Rectal smooth muscle tissue (tissue), 1 donor: Measurements from ENCODE around the gene ARL4C.

Experiments used
- H3K27ac ChIP-seq: one replicate; pipeline ENCODE4 v1.7.0; 2013; ENCODE audit warnings: low read depth, low read length, inconsistent platforms
- H3K27me3 ChIP-seq: one replicate; pipeline ENCODE4 v1.7.0; 2013; ENCODE audit warnings: low read length; ENCODE audit not compliant: control insufficient read depth, insufficient read depth
- H3K36me3 ChIP-seq: one replicate; pipeline ENCODE4 v1.7.0; 2013; ENCODE audit warnings: low read length; ENCODE audit not compliant: control insufficient read depth, insufficient read depth
- H3K4me1 ChIP-seq: one replicate; pipeline ENCODE4 v1.7.0; 2013; ENCODE audit warnings: low read length; ENCODE audit not compliant: control insufficient read depth, insufficient read depth
- H3K4me3 ChIP-seq: one replicate; pipeline ENCODE4 v1.7.0; 2013; ENCODE audit warnings: low read length
- H3K9ac ChIP-seq: one replicate; pipeline ENCODE4 v1.7.0; 2013; ENCODE audit warnings: low read length

Gene ARL4C, protein sequence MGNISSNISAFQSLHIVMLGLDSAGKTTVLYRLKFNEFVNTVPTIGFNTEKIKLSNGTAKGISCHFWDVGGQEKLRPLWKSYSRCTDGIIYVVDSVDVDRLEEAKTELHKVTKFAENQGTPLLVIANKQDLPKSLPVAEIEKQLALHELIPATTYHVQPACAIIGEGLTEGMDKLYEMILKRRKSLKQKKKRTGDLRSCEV

DNA sequence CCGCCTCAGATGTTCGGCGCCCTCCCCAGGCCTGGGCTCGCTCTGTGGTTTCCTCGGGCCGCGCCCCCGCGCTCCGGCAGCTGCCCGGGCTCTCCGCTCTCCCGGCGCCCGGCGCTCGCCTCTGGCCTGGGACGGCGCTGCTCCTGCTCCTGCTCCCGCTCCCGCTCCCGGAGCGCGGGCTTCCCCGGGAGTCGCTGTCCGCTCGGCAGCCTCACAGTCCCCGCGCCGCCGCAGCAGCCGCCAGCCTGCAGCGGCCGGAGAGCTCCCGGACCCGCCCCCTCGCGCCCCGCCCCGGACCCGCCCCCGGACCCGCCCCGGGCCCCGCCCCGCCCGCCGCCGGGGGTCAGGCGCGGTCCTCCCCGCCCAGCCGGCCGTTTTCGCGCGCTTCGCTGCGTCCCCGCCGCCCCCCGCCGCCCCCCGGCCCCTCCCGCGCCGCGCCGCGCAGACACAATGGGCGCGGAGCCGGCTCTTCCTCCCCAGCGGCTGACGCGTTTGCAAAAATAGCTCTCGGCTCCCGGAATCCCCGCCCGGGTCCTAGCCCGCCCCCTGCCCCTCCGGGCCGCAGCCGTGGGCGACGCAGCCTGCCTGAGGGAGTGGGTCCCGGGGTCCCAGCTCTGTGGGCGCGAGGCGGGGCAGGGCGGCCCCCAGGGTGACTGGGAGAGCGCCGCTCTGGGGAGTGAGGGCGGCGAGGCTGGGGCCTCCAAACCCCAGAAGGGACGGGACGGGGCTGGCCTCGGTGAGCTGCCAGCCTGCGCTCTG, at the start of gene ARL4C:
ARL4C (minus strand) TSS at position 247 of the 759 bp plus-strand sequence. CDS start 495 bp downstream, outside the sequence.
- Histone ChIP-seq H3K27ac (peak within 1 kb of the TSS; percentile 31), H3K27me3 (peaks cover 4% of the 10 kb centered on the region), H3K36me3 (no peaks in the 10 kb centered on the region), H3K9ac (peak within 1 kb of the TSS; percentile 66), H3K4me1 (peaks cover 5% of the 10 kb centered on the region), H3K4me3 (peak within 1 kb of the TSS; percentile 87)

GRCh38 chr2:234544659-234545611, 48.1 kb upstream of the ARL4C start:
- Histone ChIP-seq H3K4me3 (no peak overlapping the region), H3K9ac (no peak overlapping the region), H3K27ac (no peak overlapping the region)

GRCh38 chr2:234542742-234543141, 45.9 kb upstream of the ARL4C start:
- Histone ChIP-seq H3K4me3 (no peak overlapping the region), H3K27me3 (no peaks in the 10 kb centered on the region), H3K9ac (no peak overlapping the region), H3K36me3 (no peaks in the 10 kb centered on the region), H3K4me1 (no peaks in the 10 kb centered on the region), H3K27ac (no peak overlapping the region)

More at GRCh38 chr2:234544659-234545611, 48.1 kb upstream of the ARL4C start:
- Histone ChIP-seq H3K4me1 (no peaks in the 10 kb centered on the region), H3K27me3 (no peaks in the 10 kb centered on the region), H3K36me3 (no peaks in the 10 kb centered on the region)

GRCh38 chr2:234537929-234538328, 41.0 kb upstream of the ARL4C start:
- Histone ChIP-seq H3K27me3 (no peaks in the 10 kb centered on the region), H3K27ac (no peak overlapping the region), H3K9ac (no peak overlapping the region), H3K36me3 (no peaks in the 10 kb centered on the region), H3K4me3 (no peak overlapping the region), H3K4me1 (no peaks in the 10 kb centered on the region)

GRCh38 chr2:234536178-234536965, 39.5 kb upstream of the ARL4C start:
- no peaks in the 10 kb centered on the region for H3K27me3 ChIP-seq
- no peak overlapping the region for H3K4me3 ChIP-seq
- no peaks in the 10 kb centered on the region for H3K4me1 ChIP-seq
- no peak overlapping the region for H3K9ac ChIP-seq
- H3K36me3 ChIP-seq = no peaks in the 10 kb centered on the region
- no peak overlapping the region for H3K27ac ChIP-seq

DNA sequence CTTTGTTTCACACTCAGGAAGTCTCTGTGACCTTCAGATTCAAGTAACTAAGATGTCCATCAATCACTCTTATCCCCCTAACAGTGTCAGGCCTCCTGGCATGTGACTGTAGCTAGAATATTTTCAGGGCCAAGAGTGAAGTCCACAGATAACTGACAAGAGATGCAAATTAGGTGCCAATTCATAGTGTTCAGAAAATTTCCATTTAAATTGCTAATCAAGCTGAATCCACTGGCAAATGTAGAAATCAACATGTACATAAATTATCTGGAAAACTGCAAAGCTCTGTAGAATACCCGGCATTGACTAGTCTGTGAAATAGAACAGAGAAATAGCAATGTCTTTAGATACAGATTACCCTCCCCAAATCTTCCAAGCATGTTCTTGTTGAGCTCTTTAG, 38.6 kb upstream of the ARL4C start:
- Histone ChIP-seq H3K36me3 (no peaks in the 10 kb centered on the region), H3K9ac (no peak overlapping the region), H3K27me3 (no peaks in the 10 kb centered on the region), H3K4me3 (no peak overlapping the region), H3K4me1 (no peaks in the 10 kb centered on the region), H3K27ac (no peak overlapping the region)

DNA sequence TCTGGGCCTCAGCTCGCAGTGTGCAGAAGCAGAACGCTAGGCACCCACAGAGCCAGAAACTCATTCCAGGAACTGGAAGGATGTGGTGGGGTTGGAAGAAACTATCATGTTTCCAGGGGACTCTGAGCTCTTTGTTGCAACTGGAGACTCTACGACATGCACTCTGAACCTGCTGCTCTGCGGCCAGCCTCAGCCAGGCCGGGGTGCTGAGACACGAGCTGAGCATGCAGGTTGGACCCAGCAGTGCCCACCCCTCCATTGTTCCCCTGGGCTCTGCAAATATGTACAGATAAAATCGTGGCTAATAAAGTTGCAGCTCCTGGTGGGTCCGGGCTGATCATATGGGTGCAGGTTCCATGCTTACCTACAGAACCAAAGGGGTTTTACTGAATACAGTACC, 37.6 kb upstream of the ARL4C start:
- no peak overlapping the region for H3K27ac ChIP-seq
- no peaks in the 10 kb centered on the region for H3K27me3 ChIP-seq
- no peak overlapping the region for H3K4me3 ChIP-seq
- H3K4me1 ChIP-seq = no peaks in the 10 kb centered on the region
- H3K36me3 ChIP-seq = no peaks in the 10 kb centered on the region
- no peak overlapping the region for H3K9ac ChIP-seq

DNA sequence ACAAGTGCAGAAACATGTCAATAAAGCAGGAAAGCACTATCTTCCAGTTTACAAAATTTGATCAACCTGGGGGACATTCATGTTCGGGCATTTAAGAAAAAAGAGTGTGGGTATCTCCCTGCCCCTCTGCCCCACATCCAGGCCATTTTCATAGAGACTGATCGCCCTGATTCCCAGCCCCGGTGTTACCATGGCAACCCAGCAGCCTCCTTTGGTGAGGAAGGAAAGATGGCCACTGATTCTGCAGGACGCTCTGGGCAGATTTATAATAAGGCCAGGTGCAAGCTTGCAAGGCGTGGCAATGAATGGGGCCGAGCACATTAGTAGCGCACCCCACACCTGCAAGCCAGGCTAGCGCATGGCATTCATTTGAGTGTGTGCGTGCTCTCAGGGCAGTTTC, 36.7 kb upstream of the ARL4C start:
- Histone ChIP-seq H3K27me3 (no peaks in the 10 kb centered on the region), H3K4me3 (no peak overlapping the region), H3K4me1 (no peaks in the 10 kb centered on the region), H3K9ac (no peak overlapping the region), H3K27ac (no peak overlapping the region), H3K36me3 (no peaks in the 10 kb centered on the region)

- Histone ChIP-seq H3K27ac (no peak overlapping the region), H3K27me3 (no peaks in the 10 kb centered on the region), H3K4me1 (no peaks in the 10 kb centered on the region), H3K9ac (no peak overlapping the region), H3K36me3 (no peaks in the 10 kb centered on the region), H3K4me3 (no peak overlapping the region)
Observed at GRCh38 chr2:234528410-234529148, 31.7 kb upstream of the ARL4C start.

- no peaks in the 10 kb centered on the region for H3K36me3 ChIP-seq
- H3K9ac ChIP-seq = no peak overlapping the region
- no peaks in the 10 kb centered on the region for H3K27me3 ChIP-seq
- no peaks in the 10 kb centered on the region for H3K4me1 ChIP-seq
- no peak overlapping the region for H3K27ac ChIP-seq
- no peak overlapping the region for H3K4me3 ChIP-seq
Observed at GRCh38 chr2:234526711-234527110, 29.8 kb upstream of the ARL4C start.

GRCh38 chr2:234521536-234521935, 24.7 kb upstream of the ARL4C start:
- no peak overlapping the region for H3K9ac ChIP-seq
- no peak overlapping the region for H3K27ac ChIP-seq
- no peaks in the 10 kb centered on the region for H3K36me3 ChIP-seq
- H3K4me1 ChIP-seq = no peaks in the 10 kb centered on the region
- H3K4me3 ChIP-seq = no peak overlapping the region
- no peaks in the 10 kb centered on the region for H3K27me3 ChIP-seq
